Hepatocyte (in vitro differentiated cells): Measurements from ENCODE around the gene BHMT2.

Source experiments
- CTCF ChIP-seq: fragments of 200-600 bp; sonication (generic); IDR thresholded peaks from 2 replicates; pipeline ENCODE4 v1.5.1; 2016; ENCODE audit warnings: antibody characterized with exemption, mild to moderate bottlenecking; ENCODE audit not compliant: poor library complexity
- EZH2 ChIP-seq: fragments of 200-600 bp; sonication (generic); IDR thresholded peaks from 2 replicates; pipeline ENCODE4 v1.6.1; 2016; ENCODE audit warnings: antibody characterized with exemption, mild to moderate bottlenecking, borderline replicate concordance
- EZH2phosphoT487 ChIP-seq: fragments of 200-600 bp; sonication (generic); IDR thresholded peaks from one replicate; pipeline ENCODE4 v1.6.1; 2018; ENCODE audit warnings: antibody characterized with exemption, mild to moderate bottlenecking, low read depth, moderate library complexity; ENCODE audit not compliant: unreplicated experiment, severe bottlenecking

DNA sequence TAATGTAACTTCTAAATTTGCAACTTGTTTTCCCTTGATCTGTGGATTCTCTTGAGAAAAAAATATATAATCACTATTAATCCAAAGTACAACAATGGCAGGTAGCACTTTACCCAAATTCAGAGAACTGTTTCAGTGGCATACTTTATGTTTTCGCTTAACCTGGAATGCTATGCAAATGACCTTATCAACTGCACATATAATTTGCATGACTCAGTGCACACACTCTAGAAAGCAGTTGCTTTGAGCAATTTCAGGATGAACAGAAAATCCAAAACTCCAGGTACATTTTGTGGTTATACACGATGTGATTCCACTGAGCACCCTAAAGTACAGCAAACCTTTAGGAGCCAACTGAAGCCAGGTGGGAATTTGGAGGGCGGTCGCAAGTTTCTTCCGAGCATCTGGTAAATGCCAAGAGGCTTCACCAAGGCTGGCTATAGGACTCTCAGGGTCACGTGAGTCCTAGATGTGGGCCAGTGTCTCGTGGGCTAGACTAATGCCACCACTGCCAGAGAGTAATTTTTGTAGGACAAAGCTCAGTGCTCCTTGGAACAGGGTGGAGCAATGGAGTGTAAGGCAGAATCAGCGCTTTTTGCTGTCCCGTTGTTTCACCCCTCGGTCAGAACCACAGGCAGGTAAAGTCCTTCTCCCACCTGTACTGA, 37.4 kb upstream of the BHMT2 start:
- TF ChIP-seq EZH2 (no peak), CTCF (no peak), EZH2phosphoT487 (no peak)
